HL-60 (cell line): ENCODE results near the gene ZNF521.

Experiments
- DNase-seq, 2 experiments: peaks; one replicate each; pipeline ENCODE4 v3.0.0-alpha.2; 2010 to 2020; ENCODE audit warnings: low read depth in 1 of 2, low spot score in 1 of 2
- H3K27ac ChIP-seq: fragments of 250-450 bp; sonication (Bioruptor Pico); replicated peaks from 2 replicates; pipeline ENCODE4 v1.5.1; 2020; ENCODE audit warnings: mild to moderate bottlenecking, moderate library complexity
- H3K27me3 ChIP-seq: fragments of 250-450 bp; sonication (Bioruptor Pico); 2 replicates; pipeline ENCODE4 v1.5.1; 2021; ENCODE audit warnings: mild to moderate bottlenecking, moderate library complexity; ENCODE audit not compliant: insufficient read depth, poor library complexity, severe bottlenecking
- H3K4me3 ChIP-seq: replicated peaks from 2 replicates; pipeline ENCODE4 v1.5.1; 2011; ENCODE audit warnings: mild to moderate bottlenecking, control low read depth, low read length; ENCODE audit not compliant: insufficient read depth
- GABPA ChIP-seq: IDR thresholded peaks from 2 replicates; pipeline ENCODE4 v1.6.1; 2012; ENCODE audit warnings: low read depth
- POLR2AphosphoS5 ChIP-seq: IDR thresholded peaks from 2 replicates; pipeline ENCODE4 v1.6.1; 2012; ENCODE audit warnings: low read depth
- SPI1 ChIP-seq: IDR thresholded peaks from 2 replicates; pipeline ENCODE4 v1.6.1; 2012; ENCODE audit warnings: low read depth, mild to moderate bottlenecking, borderline replicate concordance
- TF ChIP-seq, protein P1 (sequence below): IDR thresholded peaks from 2 replicates; pipeline ENCODE4 v1.6.1; 2012; ENCODE audit warnings: low read depth; ENCODE audit not compliant: insufficient replicate concordance
- TF ChIP-seq, protein P2 (sequence below): IDR thresholded peaks from one replicate; pipeline ENCODE4 v1.5.1; 2011; ENCODE audit warnings: low read length, control low read depth, inconsistent platforms; ENCODE audit not compliant: insufficient read depth

ZNF521 gene

DNA sequence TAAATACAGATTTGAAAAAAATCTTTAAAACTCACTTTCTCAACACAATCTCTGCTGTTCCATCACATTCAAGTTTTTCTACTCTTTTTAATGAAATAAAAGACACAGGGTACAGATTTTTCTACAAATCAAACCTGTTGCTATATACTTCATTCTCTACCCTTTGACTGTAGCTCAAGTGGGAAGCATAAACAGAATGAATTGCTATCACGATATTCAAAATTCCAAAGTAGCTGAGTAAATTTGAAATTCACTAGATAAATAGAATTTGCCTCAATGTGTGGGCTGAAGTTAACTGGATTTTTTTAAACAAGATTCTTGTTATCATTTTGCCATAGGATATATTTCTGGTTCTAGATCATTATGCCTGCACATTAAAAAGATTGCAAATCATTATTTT, 185.9 kb downstream of the ZNF521 start:
- H3K27me3 ChIP-seq: peaks cover 21% of the 10 kb centered on the region
- H3K4me3 ChIP-seq: no peak overlapping the region
- no peak overlapping the region for H3K27ac ChIP-seq
- TF ChIP-seq, protein P1, sequence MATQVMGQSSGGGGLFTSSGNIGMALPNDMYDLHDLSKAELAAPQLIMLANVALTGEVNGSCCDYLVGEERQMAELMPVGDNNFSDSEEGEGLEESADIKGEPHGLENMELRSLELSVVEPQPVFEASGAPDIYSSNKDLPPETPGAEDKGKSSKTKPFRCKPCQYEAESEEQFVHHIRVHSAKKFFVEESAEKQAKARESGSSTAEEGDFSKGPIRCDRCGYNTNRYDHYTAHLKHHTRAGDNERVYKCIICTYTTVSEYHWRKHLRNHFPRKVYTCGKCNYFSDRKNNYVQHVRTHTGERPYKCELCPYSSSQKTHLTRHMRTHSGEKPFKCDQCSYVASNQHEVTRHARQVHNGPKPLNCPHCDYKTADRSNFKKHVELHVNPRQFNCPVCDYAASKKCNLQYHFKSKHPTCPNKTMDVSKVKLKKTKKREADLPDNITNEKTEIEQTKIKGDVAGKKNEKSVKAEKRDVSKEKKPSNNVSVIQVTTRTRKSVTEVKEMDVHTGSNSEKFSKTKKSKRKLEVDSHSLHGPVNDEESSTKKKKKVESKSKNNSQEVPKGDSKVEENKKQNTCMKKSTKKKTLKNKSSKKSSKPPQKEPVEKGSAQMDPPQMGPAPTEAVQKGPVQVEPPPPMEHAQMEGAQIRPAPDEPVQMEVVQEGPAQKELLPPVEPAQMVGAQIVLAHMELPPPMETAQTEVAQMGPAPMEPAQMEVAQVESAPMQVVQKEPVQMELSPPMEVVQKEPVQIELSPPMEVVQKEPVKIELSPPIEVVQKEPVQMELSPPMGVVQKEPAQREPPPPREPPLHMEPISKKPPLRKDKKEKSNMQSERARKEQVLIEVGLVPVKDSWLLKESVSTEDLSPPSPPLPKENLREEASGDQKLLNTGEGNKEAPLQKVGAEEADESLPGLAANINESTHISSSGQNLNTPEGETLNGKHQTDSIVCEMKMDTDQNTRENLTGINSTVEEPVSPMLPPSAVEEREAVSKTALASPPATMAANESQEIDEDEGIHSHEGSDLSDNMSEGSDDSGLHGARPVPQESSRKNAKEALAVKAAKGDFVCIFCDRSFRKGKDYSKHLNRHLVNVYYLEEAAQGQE: no peak
- TF ChIP-seq, protein P2, sequence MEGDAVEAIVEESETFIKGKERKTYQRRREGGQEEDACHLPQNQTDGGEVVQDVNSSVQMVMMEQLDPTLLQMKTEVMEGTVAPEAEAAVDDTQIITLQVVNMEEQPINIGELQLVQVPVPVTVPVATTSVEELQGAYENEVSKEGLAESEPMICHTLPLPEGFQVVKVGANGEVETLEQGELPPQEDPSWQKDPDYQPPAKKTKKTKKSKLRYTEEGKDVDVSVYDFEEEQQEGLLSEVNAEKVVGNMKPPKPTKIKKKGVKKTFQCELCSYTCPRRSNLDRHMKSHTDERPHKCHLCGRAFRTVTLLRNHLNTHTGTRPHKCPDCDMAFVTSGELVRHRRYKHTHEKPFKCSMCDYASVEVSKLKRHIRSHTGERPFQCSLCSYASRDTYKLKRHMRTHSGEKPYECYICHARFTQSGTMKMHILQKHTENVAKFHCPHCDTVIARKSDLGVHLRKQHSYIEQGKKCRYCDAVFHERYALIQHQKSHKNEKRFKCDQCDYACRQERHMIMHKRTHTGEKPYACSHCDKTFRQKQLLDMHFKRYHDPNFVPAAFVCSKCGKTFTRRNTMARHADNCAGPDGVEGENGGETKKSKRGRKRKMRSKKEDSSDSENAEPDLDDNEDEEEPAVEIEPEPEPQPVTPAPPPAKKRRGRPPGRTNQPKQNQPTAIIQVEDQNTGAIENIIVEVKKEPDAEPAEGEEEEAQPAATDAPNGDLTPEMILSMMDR: no peak
- TF ChIP-seq SPI1 (no peak), GABPA (no peak), POLR2AphosphoS5 (no peak)
- no peak for DNase-seq

DNA sequence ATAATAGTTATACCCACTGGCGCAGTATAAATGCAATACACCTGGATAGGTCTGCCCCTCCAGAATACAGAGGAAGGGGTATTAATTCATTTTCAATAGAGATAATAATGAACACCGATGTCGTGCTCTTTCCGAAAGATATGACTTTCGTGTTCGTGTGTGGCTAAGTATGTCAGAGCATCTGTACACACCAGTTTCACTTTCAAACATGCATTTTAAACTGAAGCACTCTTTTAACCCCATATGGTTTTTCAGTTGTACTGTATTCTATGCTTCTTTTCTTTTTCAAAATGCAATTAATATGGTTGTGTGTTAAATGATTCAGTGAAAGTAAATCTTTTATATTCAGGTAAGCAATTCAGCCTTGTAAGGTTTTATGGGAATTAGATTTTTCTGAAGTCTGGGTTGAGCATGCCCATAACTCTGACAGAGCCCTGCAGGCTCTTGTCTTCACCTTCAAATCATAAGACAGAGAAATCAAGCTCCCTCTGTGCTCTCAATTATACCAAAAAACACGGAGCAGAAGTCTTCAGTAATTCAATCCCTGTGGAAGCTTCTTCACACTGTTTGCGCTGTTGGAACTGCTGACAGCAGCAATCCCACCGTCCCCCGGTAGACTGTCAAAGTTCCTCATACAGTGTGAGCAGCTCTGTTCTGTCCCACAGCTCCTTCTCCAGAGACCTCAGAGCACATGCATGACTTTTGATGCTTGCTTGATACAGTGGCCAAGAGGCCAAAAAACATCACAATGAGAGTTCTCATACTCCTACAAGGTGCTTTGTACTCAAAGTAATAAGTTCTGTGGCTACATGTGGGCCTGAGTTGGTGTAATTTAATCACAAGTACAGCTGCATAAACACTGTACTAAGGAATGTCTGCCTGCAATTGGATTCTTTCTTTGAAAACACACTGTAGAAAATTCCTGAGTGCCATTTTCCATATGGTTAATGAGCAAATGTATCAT, 186.8 kb downstream of the ZNF521 start:
- no peak for DNase-seq
- peaks cover 21% of the 10 kb centered on the region for H3K27me3 ChIP-seq
- no peak overlapping the region for H3K4me3 ChIP-seq
- TF ChIP-seq, protein P1: no peak
- TF ChIP-seq GABPA (no peak), SPI1 (no peak), POLR2AphosphoS5 (no peak)
- TF ChIP-seq, protein P2: no peak
- H3K27ac ChIP-seq: no peak overlapping the region

DNA sequence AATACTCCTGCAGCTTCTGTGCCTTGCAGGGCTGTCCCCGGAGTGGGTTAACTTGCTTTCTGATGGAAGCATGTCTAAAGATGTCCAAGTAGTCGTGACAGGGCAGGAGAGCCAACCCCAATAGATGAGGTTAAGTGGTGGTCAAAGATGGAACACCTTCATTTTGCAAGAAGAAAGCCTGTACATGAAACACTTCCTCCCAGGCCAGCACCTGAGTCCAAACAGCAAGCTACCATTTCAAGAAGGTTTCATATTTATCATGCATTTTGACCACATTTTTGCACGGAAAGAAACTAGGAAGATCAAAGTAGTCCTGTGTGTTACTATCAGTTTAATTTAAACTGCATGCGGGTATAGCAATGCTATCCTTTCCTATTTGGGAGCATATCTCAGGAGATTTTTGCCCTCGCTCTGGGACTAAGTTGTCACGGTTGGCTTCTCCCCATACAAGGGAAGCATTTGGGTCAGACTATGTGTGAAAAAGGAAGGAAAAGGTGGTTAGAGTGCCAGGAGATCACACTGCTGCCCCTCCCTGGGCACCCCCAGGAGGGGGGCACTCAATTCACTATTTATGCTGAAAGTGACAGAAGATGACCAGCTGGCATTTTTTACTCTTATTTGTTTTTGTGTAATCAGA, 187.6 kb downstream of the ZNF521 start:
- TF ChIP-seq, protein P1: no peak
- TF ChIP-seq SPI1: no peak
- TF ChIP-seq, protein P2: no peak
- no peak for TF ChIP-seq GABPA
- no peak for TF ChIP-seq POLR2AphosphoS5
- Histone ChIP-seq H3K27ac (no peak overlapping the region), H3K4me3 (no peak overlapping the region), H3K27me3 (peaks cover 21% of the 10 kb centered on the region)
- no peak for DNase-seq
